HG03457 (cell line): ENCODE data around the gene GMCL1.
"Not testable (repeated sequence)": the region's sequence is repeated elsewhere in the genome, so short reads cannot be mapped to it uniquely, and the experiment has no call there.

Experiments used
- ATAC-seq: cut with Tn5 transposase; IDR thresholded peaks from one replicate; pipeline ENCODE4 v1.9.1; 2021; ENCODE audit warnings: moderate number of reproducible peaks; ENCODE audit not compliant: unreplicated experiment

GMCL1 gene

DNA sequence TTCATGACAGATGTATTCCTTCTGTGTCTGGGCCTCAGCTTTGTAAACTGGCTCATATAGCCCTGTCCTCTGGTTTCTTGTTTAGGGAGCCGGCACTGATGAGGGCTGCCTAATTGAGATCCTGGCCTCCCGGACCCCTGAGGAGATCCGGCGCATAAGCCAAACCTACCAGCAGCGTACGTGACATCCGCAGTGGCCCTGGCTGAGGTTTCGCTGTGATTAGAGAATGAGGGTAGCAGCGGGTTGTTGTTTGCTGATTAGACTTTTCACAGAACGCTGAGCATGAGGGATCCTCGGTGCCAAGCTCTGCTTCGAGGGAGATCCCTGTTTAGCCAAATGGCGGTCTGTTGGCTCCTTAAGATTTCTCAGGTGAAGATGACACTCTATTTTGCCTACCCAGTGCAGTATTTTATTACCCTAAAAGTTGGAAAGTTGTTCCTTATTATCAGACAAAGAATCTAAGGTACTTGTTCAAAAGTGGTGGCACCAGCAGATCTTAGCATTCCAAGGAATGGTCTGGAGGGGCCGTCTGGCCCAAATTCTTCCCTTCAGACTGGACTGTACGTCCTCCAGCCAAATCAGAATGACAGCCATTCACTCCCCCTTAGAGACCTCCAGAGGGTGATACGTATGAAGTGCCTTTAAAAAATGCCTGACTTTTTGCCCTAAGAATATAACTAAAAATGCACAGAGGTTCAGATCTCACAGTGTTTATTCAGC, 21.5 kb upstream of the GMCL1 start:
- no peak for ATAC-seq

DNA sequence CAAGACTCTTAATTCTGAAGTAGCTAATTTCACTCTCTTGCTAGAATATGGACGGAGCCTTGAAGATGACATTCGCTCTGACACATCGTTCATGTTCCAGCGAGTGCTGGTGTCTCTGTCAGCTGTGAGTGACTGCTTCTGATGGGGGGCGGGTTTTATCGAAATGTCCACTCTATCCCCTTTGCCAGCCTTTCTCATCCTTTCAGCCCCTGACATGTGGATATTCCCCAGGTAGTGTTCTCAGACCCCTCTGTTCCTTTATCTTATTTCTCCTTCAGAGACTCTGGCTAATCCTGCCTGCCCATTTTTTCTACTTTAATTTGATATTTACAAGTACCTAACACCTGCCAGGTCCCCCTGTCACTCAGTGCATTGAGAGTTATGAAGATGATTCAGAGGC, 18.9 kb upstream of the GMCL1 start:
- no peak for ATAC-seq

DNA sequence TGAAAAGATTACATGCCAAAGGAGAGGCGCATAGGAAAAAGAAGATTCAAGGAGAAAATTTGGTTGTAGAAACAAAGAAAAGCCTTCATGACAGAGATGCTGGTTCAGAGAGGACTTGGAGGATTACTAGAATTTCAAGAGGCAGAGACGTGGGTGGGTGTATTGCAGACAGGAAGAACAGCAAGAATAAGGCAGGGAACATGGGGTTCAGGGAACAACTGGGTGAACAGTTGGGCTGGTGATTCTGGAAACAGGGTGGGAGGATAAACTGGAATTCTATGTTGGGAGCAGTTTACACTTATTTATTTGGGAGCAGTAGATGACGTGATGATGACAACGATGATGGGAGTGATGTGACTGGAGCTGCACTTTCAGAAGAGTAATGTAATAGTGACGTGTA, 18.4 kb upstream of the GMCL1 start:
- no peak for ATAC-seq

GRCh38 chr2:69811591-69811990, 17.9 kb upstream of the GMCL1 start:
- ATAC-seq, result no peak

- no peak for ATAC-seq
Measured at GRCh38 chr2:69815717-69816116, 13.7 kb upstream of the GMCL1 start.

GRCh38 chr2:69816923-69817542, 12.4 kb upstream of the GMCL1 start:
- ATAC-seq, result no peak

GRCh38 chr2:69817729-69818501, 11.5 kb upstream of the GMCL1 start:
- ATAC-seq, result no peak

DNA sequence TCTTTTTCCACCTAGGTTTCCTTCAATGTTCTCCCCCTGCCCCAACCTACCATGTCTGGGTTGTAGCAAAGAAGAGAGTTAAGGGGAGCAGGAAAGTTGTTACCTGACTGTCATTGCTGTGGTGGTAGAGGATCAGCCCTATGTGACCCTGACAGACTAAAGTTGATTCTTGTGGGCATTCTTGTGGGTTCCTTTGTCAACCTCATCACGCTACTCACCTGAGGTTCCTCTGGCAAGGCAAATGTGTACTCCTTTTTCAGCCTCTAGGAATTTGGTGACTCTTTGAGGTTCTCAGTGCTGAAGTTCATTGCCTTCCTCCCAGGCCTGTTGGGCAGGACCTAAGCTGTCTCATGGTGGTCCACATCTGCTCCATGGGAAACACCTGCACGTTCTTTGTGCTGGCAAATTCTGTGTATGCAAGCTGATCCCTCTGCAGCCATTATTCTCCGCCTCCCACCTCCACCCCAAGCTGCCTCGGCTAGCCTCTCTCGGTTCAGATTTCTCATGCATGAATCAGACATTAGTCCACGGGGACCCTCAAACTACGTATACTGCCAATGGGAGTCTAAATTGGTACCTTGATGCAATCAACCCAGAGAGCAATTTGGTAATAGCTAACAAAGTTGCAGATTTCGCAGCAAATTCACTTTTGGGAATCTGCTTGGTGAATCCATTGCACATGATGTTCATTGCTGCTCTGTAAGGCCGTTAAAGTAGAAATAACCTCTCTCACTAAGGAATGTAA, 1.5 kb upstream of the GMCL1 start:
- ATAC-seq, result no peak

DNA sequence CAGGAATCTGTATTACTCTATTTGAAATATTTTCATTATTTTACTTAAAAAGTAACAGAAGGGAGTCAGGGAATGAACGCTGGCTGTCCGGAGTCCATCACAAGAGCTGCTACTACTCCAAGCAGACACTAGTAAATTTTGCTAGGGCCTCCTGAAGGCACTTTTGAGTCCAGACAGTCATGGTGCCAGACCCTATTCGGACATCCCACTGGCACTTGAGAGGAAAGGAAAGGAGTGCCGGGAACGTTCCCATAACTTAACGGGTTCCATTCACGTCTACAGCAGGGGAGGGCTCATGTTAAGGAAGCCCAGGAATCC, 563 bp upstream of the GMCL1 start:
- ATAC-seq, result no peak

DNA sequence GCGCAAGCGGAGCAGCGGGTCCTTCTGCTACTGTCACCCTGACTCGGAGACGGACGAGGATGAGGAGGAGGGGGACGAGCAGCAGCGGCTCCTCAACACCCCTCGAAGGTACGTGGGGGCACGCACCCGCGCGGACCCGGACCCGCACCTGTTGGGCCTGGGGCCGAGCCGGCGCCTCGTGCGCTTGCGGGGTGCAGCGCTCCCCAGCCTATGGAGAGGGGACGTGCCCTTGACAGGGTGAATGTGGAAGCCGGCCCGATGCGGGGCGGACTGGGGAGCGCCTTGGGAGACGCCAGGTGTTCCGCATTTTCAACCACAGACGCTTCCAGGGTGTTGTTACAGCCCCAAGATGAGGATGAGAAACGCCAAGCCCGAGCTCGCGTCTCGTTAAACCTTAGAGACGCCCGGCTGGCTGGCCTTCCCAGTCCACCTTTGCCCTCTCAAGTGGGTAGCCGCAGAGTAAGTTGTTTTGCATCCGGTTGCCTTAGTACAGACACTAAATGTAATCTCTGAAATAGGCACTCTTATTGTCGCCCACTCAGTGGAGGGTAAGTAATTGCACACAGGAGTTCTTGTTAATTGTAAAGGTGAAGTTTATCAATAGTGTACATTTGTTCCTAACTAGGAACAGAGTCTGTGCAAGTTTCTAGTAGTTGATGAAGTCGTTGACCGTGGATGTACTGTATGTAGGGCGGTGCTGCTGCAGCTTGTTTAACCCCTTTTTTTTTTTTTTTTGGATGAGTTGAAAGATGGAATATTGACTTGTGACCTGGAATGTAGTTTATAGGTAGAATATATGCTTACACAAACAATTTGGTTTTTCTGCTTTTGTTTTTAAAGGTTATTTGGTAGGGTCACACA, 815 bp downstream of the GMCL1 start:
- ATAC-seq, result peak; percentile 10

DNA sequence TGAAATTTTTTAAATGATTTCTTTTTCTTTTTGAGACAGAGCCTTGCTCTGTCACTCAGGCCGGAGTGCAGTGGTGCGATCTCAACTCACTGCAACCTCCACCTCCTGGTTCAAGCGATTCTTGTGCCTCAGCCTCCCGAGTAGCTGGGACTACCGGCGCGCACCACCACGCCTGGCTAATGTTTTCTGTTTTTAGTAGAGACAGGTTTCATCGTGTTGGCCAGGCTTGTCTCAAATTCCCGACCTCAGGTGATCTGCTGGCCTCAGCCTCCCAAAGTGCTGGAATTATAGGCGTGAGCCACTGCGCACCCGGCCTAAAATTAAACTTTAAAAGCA, 1.4 kb downstream of the GMCL1 start:
- ATAC-seq, result not testable (repeated sequence)

GRCh38 chr2:69831354-69831905, 2.0 kb downstream of the GMCL1 start:
- no peak for ATAC-seq

DNA sequence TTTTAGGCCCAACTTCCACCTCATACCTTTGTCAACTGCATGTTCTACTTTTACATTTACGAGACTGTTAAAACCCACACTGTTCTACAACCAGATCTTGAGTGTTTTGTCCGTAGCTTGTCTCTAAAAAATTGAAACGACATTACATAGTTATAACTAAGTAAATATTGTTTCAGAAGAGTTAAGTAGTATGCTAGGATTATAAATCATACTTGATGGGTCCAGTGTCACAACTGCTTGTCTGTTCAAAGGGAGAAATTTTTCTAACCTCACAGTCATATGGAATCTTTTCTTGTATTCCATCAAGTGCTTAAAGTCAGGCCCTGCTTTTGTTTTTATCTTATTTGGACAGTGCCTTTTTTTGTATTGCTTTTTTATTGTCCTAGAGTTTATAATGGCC, 4.3 kb downstream of the GMCL1 start:
- ATAC-seq, result no peak

DNA sequence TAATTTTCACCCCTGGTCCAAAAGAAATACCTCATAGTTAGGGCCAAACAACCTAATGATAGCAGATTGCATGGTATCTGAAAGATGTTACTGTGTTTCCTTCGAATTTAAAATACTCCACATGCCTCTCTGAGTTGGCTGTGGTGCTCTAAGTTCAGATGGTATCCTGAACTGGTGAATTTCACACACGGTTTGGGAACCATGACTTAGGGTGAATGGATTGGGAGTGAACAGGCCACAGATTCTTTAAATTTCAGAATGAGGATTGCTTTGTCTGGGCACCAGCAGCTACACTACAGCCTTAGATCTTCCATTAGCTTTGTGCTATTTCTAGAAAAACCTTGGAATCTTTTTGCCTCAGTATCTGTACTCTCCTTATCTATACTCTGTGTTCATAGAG, 6.2 kb downstream of the GMCL1 start:
- ATAC-seq, result no peak

DNA sequence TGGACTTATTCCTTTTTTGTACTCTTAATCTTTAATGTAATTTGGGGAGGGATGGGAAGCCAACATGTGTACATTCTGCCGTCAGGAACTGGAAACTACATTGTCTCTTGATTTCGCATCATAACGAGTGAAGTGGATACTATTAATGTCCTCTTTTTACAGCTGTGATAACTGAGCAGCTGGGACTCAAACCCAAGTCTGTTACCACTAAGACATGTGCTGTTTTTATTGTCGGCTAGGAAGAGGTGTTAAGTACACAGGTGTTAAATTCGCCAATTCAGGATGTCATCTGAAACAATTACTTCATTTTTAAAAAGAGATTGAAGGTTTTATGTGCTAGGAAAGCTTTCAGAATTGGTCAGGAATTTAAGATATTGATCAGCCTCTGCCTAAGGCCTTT, 6.9 kb downstream of the GMCL1 start:
- ATAC-seq, result no peak

DNA sequence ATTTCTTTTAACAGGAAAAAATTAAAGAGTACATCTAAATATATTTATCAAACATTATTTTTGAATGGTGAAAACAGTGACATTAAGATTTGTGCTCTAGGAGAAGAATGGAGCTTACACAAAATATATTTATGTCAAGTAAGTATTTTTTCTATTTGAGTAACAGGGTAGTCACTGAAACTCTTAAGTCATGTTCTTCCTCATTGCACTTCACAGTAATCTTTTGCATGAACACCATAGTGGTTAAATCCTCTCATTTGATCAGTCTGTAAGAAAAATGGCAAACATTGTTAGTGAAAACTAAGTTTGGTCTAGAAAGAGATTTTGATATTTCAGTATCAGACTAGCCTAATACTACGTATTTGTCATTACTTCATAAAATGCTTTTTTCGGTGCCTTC, 8.1 kb downstream of the GMCL1 start:
- no peak for ATAC-seq

DNA sequence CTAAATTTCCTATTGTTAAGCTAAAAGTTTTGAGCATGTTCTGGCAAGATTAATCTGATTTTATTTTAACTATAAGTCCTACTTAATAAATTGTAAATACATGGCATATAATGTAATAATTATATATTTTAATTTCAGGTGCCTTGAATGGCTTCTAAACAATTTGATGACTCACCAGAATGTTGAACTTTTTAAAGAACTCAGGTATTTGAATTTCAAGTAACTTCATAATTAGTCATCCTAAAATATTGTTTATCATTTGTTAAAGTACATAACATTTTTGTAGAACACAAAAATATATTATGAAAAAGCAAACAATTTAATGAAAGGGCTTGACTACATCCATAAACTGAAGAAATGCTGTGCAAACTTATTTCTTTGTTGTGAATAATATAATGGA, 14.5 kb downstream of the GMCL1 start:
- no peak for ATAC-seq

- ATAC-seq, result no peak
Measured at GRCh38 chr2:69844560-69844959, 15.1 kb downstream of the GMCL1 start.

GRCh38 chr2:69846182-69847067, 17.0 kb downstream of the GMCL1 start:
- ATAC-seq, result no peak
